ENCODE results near the gene RPS27.

The RPS27 gene

GRCh38 chr1:153945131-153945794, 45.3 kb upstream of the RPS27 start:
- TF ChIP-seq, protein P1, sequence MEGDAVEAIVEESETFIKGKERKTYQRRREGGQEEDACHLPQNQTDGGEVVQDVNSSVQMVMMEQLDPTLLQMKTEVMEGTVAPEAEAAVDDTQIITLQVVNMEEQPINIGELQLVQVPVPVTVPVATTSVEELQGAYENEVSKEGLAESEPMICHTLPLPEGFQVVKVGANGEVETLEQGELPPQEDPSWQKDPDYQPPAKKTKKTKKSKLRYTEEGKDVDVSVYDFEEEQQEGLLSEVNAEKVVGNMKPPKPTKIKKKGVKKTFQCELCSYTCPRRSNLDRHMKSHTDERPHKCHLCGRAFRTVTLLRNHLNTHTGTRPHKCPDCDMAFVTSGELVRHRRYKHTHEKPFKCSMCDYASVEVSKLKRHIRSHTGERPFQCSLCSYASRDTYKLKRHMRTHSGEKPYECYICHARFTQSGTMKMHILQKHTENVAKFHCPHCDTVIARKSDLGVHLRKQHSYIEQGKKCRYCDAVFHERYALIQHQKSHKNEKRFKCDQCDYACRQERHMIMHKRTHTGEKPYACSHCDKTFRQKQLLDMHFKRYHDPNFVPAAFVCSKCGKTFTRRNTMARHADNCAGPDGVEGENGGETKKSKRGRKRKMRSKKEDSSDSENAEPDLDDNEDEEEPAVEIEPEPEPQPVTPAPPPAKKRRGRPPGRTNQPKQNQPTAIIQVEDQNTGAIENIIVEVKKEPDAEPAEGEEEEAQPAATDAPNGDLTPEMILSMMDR (IDR thresholded peaks at IDR 0.05; ENCODE audit: insufficient read depth, low read depth, low read length, missing control alignments) = no peak
- peak overlapping the region; percentile 74 for H3K4me3 ChIP-seq (ENCODE audit: low read length)
- DNase-seq (ENCODE audit: low read depth) = peak; percentile 54

DNA sequence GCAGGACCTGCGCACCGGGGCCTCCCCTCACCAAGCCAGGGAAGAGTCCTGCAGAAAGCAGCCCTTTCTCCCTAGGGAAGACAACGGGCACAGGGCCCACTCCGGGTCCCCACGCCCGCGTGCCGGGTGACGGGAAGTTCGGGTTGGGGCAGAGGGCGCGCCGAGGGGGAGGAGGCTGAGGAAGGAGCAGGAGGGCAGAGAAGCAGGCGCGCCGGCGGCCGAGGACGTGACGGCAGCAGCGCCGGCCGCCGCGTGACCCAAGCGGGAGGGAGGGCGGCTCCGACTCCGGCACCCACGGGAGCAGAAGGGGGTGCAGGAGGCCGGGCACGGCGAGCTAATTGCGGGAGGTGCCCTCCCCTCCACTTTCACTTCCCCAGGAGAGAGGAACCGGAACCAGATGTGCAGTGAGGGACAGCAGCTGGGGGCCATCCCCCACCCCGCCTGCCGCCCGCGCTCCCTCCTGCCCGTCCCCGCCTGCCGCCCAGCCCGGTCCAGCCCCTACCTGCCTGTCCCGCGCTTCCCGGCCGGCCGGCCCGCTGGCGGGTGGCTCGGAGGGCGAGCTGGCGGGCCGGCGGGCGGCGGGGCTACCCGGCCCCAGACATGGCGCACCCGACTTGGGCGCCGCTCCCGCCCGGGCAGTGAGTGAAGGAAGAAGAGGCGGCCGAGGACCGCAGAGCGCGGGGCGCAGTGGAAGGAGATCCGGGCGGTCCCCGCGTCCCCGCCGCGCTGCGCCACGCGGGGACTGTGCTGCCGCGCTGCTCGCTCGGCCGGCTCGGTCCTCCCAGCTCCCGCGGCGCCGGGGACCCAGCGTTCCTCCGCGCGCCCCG, 44.6 kb upstream of the RPS27 start:
- TF ChIP-seq, protein P1 (IDR thresholded peaks at IDR 0.05; ENCODE audit: insufficient read depth, low read depth, low read length, missing control alignments) = no peak
- peak; percentile 71 for DNase-seq (ENCODE audit: low read depth)
- peak overlapping the region; percentile 74 for H3K4me3 ChIP-seq (ENCODE audit: low read length)

GRCh38 chr1:153946622-153947241, 43.8 kb upstream of the RPS27 start, which contains the start of gene DENND4B:
TSS of gene DENND4B (minus strand) at chr1:153946718. CDS start at chr1:153944374, 2,344 bp downstream.
- TF ChIP-seq, protein P1 (IDR thresholded peaks at IDR 0.05; ENCODE audit: insufficient read depth, low read depth, low read length, missing control alignments) = peak; percentile 69
- H3K4me3 ChIP-seq (ENCODE audit: low read length) = peak within 1 kb of the TSS; percentile 74
- peak; percentile 75 for DNase-seq (ENCODE audit: low read depth)

DNA sequence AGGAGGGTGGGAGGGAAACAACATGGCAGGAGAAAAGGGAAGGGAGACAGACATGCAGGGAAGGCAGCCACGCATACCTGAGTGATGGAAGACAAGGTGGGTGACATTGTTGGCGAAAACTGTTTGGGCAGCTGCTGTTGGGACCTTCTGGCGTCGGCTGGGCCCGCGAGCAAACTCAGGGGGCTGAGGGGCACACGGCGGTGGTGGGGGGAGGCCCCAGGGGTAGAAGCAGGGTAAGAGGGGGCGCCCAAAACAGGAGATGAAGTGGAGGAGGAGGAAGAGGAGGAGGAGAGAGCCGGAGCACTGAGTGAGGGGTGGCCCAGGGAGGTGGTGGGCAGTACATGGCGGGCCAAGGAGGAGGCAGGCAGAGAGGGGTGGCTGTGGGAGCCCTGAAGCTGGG, 39.4 kb upstream of the RPS27 start:
- TF ChIP-seq, protein P1 (IDR thresholded peaks at IDR 0.05; ENCODE audit: insufficient read depth, low read depth, low read length, missing control alignments) = no peak
- no peak overlapping the region for H3K4me3 ChIP-seq (ENCODE audit: low read length)
- no peak for DNase-seq (ENCODE audit: low read depth)

DNA sequence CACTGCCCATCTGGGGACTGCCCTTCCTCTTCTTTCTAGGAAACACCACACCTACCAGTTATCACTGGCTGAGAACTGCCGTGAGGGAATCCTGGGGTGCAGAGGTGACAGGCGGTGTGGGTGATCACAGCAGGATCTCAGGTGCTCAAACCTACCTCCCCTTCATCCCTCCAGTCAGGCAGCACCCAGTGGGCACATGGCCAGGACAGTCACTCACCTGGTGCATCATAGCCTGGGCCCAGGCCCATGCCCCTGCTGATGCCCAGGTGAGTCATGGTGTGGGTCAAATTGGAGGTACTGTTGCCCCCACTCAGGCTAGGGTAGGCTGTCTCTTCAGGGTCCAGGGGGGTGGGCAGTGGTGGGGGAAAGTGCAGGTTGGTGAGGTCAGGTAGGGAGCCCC, 38.8 kb upstream of the RPS27 start:
- H3K4me3 ChIP-seq (ENCODE audit: low read length) = no peak overlapping the region
- TF ChIP-seq, protein P1 (IDR thresholded peaks at IDR 0.05; ENCODE audit: insufficient read depth, low read depth, low read length, missing control alignments) = no peak
- DNase-seq (ENCODE audit: low read depth) = peak; percentile 60

- H3K4me3 ChIP-seq (ENCODE audit: low read length) = no peak overlapping the region
- DNase-seq (ENCODE audit: low read depth) = no peak
- TF ChIP-seq, protein P1 (IDR thresholded peaks at IDR 0.05; ENCODE audit: insufficient read depth, low read depth, low read length, missing control alignments) = no peak
These were observed 36.6 kb upstream of the RPS27 start for GRCh38 chr1:153953859-153954365.

Measured in epithelial cell of esophagus (primary cell).